ENCODE measurements around the gene ZNF835. TPM values are rescaled to one million over a fixed set of nuclear protein-coding genes. Genes with fewer than 3 reads are reported as not detected.

The ZNF835 gene
- total RNA-seq, 1 donor from 2014 or later, result 5.7 TPM

GRCh38 chr19:56667311-56667870 is 4.2 kb downstream of the ZNF835 start:
- POLR2A ChIA-PET, result no interaction called here
- no peaks in the 10 kb centered on the region for H3K27me3 Mint-ChIP-seq
- H3K4me3 Mint-ChIP-seq, result no peak overlapping the region
- CTCF ChIA-PET, result no interaction called here
- intact Hi-C loops (cut with micrococcal nuclease), result no loop called here
- H3K4me1 Mint-ChIP-seq, result peaks cover 16% of the 10 kb centered on the region
- H3K27ac Mint-ChIP-seq, result no peak overlapping the region
- DNase-seq, result no peak
- ATAC-seq (ENCODE audit: low read depth), result no peak
- H3K36me3 Mint-ChIP-seq (ENCODE audit: low read depth), result peaks cover 32% of the 10 kb centered on the region
- TF ChIP-seq CTCF (IDR thresholded peaks at IDR 0.05), result no peak
- peaks cover 5% of the 10 kb centered on the region for H3K9me3 Mint-ChIP-seq

GRCh38 chr19:56664511-56664910 is 7.0 kb downstream of the ZNF835 start:
- TF ChIP-seq CTCF (IDR thresholded peaks at IDR 0.05), result no peak
- intact Hi-C loops (cut with micrococcal nuclease), result no loop called here
- ATAC-seq (ENCODE audit: low read depth), result no peak
- DNase-seq, result no peak
- Mint-ChIP-seq H3K27me3 (no peaks in the 10 kb centered on the region), H3K4me3 (no peak overlapping the region), H3K4me1 (no peaks in the 10 kb centered on the region), H3K9me3 (peaks cover 5% of the 10 kb centered on the region), H3K36me3 (ENCODE audit: low read depth) (peaks cover 31% of the 10 kb centered on the region), H3K27ac (no peak overlapping the region)
- ChIA-PET CTCF (no interaction called here), POLR2A (no interaction called here)

GRCh38 chr19:56663931-56664500 is 7.5 kb downstream of the ZNF835 start:
- H3K4me1 Mint-ChIP-seq, result no peaks in the 10 kb centered on the region

GRCh38 chr19:56661248-56661647 is 10.3 kb downstream of the ZNF835 start:
- ChIA-PET POLR2A (no interaction called here), CTCF (no interaction called here)
- ATAC-seq (ENCODE audit: low read depth) (no peak), DNase-seq (no peak)
- intact Hi-C loops (cut with micrococcal nuclease), result no loop called here
- Mint-ChIP-seq H3K9me3 (peaks cover 8% of the 10 kb centered on the region), H3K36me3 (ENCODE audit: low read depth) (peaks cover 26% of the 10 kb centered on the region), H3K4me1 (no peaks in the 10 kb centered on the region), H3K27ac (no peak overlapping the region), H3K4me3 (no peak overlapping the region), H3K27me3 (no peaks in the 10 kb centered on the region)
- no peak for TF ChIP-seq CTCF (IDR thresholded peaks at IDR 0.05)

More at GRCh38 chr19:56663931-56664500, 7.5 kb downstream of the ZNF835 start:
- TF ChIP-seq CTCF (IDR thresholded peaks at IDR 0.05), result no peak
- ATAC-seq (ENCODE audit: low read depth), result no peak
- intact Hi-C loops (cut with micrococcal nuclease), result no loop called here
- H3K27ac Mint-ChIP-seq, result no peak overlapping the region
- no peak for DNase-seq
- H3K9me3 Mint-ChIP-seq, result peaks cover 5% of the 10 kb centered on the region
- peaks cover 31% of the 10 kb centered on the region for H3K36me3 Mint-ChIP-seq (ENCODE audit: low read depth)
- CTCF ChIA-PET, result no interaction called here
- H3K4me3 Mint-ChIP-seq, result no peak overlapping the region
- no peaks in the 10 kb centered on the region for H3K27me3 Mint-ChIP-seq
- POLR2A ChIA-PET, result no interaction called here

- Mint-ChIP-seq H3K36me3 (ENCODE audit: low read depth) (peaks cover 26% of the 10 kb centered on the region), H3K9me3 (peaks cover 12% of the 10 kb centered on the region), H3K27me3 (no peaks in the 10 kb centered on the region), H3K4me1 (no peaks in the 10 kb centered on the region), H3K27ac (no peak overlapping the region), H3K4me3 (no peak overlapping the region)
- POLR2A ChIA-PET, result interaction anchor here (0.9 kb wide), 1 partner anchor 11 kb away, joined by 5 read pairs; the partner anchor contains the start of gene ZNF835
- ATAC-seq (ENCODE audit: low read depth), result no peak
- CTCF ChIA-PET, result no interaction called here
- TF ChIP-seq CTCF (IDR thresholded peaks at IDR 0.05), result no peak
- no peak for DNase-seq
- intact Hi-C loops (cut with micrococcal nuclease), result no loop called here
Measured at GRCh38 chr19:56660381-56661107, 11.0 kb downstream of the ZNF835 start.

Measured in activated B cell treated with CpG ODN at 0.5 μM for 24 hours (primary cell).